Neutrophil (primary cell): ENCODE data around the gene TMEM132A.
A peak's percentile ranks its signal among the peaks of the same experiment; 100 is the strongest.

Source experiments
- H3K27ac ChIP-seq: fragments of 200-600 bp; sonication (generic); 2 replicates; pipeline ENCODE4 v1.5.1; 2016; ENCODE audit warnings: mild to moderate bottlenecking, moderate library complexity
- H3K27me3 ChIP-seq: fragments of 200-600 bp; sonication (generic); 2 replicates; pipeline ENCODE4 v1.6.0; 2016; ENCODE audit warnings: mild to moderate bottlenecking
- H3K36me3 ChIP-seq: fragments of 200-600 bp; sonication (generic); 2 replicates; pipeline ENCODE4 v1.5.1; 2017
- H3K4me1 ChIP-seq, 2 experiments: fragments of 200-600 bp in 1 of 2; sonication (generic) in 1 of 2; 1 replicate in 1 of 2; 2 replicates in 1 of 2; pipeline versions ENCODE4 v1.5.1 to v1.6.1; 2013 to 2016; ENCODE audit warnings: low read depth in 1 of 2, low read length in 1 of 2, mild to moderate bottlenecking in 1 of 2, moderate library complexity in 1 of 2; ENCODE audit not compliant: control insufficient read depth in 1 of 2, insufficient read depth in 1 of 2
- H3K4me3 ChIP-seq, 2 experiments: fragments of 200-600 bp in 1 of 2; sonication (generic) in 1 of 2; 1 replicate in 1 of 2; 2 replicates in 1 of 2; pipeline ENCODE4 v1.5.1; 2013 to 2016; ENCODE audit warnings: low read depth in 1 of 2, low read length in 1 of 2, mild to moderate bottlenecking in 1 of 2, moderate library complexity in 1 of 2
- H3K9me3 ChIP-seq: fragments of 200-600 bp; sonication (generic); 2 replicates; pipeline ENCODE4 v1.5.1; 2016
- TF ChIP-seq, protein P1 (sequence below): fragments of 200-600 bp; sonication (generic); IDR thresholded peaks from 2 replicates; pipeline ENCODE4 v1.5.1; 2016; ENCODE audit warnings: antibody characterized with exemption

Gene TMEM132A

DNA sequence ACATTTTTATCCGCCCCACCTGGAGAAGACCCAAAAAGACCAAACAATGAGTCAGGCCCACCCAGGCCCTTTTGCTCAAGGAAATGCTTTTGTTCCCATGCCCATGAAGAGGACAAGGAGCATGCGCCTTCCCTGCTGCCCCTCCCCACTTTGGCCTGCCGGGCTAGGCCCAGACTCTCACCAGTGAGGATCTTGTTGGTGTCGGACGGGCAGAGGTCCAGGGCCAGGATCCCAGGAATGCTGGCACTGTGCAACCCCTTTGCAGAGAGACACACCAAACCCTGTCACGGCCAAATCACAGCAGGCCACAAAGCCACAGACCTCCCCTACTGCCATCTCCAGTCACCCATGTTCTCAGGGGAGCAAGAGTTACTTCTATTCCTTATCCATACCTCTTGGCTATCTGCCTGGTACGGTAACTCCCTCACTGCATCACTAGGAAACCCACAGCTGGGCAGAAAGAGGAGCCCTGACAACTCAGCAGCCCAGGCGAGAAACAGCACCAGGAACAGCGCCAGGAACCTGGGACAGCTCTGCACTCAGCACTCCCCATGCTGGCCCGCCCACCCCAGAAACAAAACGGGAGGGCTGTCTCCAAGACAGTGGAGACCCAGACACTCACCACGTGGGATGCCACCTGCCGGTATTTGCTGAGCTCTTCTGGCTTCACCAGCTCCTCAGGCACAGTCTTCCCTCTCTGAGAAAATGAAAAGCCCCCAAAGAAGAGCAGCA is 23.4 kb upstream of the TMEM132A start:
- peaks cover 55% of the 10 kb centered on the region for H3K36me3 ChIP-seq
- H3K27me3 ChIP-seq: no peaks in the 10 kb centered on the region

DNA sequence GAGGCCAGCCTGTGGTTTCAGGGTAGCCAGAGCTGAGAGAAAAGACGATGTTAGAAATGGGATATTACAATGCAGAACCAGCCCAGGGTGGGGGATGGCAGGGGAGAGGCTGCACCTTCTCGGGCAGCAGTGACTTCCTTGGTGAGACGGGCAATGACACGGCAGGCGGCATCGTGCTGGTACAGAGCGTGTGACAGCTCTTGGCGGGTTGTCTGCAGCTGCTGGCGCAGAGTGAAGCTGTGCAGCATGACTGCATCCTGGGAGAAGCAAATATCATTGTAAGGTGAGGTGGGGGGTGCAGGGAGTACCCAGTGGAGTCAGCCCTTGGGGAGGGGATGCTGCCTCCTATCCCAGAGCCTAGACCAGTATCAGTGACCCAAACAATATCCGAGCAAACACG is 21.6 kb upstream of the TMEM132A start:
- Histone ChIP-seq H3K4me3 (no peak overlapping the region), H3K4me1 (peaks cover 20 to 21% of the 10 kb centered on the region in 2 experiments), H3K36me3 (peaks cover 38% of the 10 kb centered on the region), H3K27me3 (no peaks in the 10 kb centered on the region), H3K27ac (no peak overlapping the region), H3K9me3 (no peaks in the 10 kb centered on the region)
- TF ChIP-seq, protein P1, sequence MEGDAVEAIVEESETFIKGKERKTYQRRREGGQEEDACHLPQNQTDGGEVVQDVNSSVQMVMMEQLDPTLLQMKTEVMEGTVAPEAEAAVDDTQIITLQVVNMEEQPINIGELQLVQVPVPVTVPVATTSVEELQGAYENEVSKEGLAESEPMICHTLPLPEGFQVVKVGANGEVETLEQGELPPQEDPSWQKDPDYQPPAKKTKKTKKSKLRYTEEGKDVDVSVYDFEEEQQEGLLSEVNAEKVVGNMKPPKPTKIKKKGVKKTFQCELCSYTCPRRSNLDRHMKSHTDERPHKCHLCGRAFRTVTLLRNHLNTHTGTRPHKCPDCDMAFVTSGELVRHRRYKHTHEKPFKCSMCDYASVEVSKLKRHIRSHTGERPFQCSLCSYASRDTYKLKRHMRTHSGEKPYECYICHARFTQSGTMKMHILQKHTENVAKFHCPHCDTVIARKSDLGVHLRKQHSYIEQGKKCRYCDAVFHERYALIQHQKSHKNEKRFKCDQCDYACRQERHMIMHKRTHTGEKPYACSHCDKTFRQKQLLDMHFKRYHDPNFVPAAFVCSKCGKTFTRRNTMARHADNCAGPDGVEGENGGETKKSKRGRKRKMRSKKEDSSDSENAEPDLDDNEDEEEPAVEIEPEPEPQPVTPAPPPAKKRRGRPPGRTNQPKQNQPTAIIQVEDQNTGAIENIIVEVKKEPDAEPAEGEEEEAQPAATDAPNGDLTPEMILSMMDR: no peak

More for the DNA sequence above, 23.4 kb upstream of the TMEM132A start:
- Histone ChIP-seq H3K9me3 (no peaks in the 10 kb centered on the region), H3K27ac (no peak overlapping the region), H3K4me1 (peaks cover 9 to 11% of the 10 kb centered on the region in 2 experiments), H3K4me3 (no peak overlapping the region)
- TF ChIP-seq, protein P1: no peak

DNA sequence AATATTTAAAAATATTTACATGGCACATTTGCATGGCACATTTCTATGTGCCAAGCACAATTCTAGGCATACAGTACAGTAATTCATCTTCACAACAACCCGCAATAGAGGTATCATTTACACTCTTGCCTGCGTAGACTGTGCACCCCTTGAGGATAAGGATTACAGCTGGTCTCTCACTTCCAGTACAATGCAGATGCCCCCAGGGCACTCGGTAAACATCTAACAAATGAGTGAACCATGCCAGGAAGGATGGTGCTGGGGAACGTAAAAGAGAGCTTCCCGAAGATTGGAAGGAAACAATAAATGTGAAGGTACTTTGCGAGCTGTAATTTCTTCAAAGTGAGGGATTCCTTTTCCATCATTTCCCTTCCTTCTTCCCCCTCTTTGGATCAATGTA is 19.2 kb upstream of the TMEM132A start:
- no peak overlapping the region for H3K27ac ChIP-seq
- TF ChIP-seq, protein P1: no peak

DNA sequence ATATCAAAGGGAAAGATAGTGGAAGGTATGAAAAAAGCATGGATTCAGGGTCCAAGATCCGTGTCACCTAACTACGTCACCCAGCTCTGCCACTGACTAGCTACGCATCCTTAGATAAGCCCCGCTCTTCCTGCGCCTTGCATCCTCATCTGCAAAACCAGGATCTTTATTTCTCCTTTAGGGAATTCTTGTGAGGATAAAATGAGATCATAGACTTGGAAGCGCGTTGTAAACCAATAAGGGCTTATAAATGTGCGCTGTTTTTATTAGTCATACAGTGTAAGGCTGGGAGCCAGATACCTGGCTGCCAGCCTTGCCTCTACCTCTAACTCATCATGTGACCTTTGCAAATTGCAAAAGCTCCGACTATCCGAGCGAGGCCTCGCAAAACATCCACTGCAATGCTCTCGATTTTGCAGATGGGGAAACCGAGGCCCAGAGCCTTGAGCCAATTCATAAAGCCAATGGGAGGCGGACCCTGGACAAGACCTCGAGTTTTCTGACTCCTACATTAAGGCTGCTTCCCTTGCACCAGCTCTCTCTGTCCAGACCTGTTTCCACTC is 18.6 kb upstream of the TMEM132A start:
- TF ChIP-seq, protein P1: no peak
- Histone ChIP-seq H3K27ac (peak overlapping the region; percentile 91), H3K4me3 (peak overlapping the region; percentile 77 to 98), H3K36me3 (peaks cover 24% of the 10 kb centered on the region), H3K9me3 (no peaks in the 10 kb centered on the region), H3K4me1 (peaks cover 20 to 21% of the 10 kb centered on the region in 2 experiments), H3K27me3 (no peaks in the 10 kb centered on the region)

More for the DNA sequence above, 19.2 kb upstream of the TMEM132A start:
- Histone ChIP-seq H3K36me3 (peaks cover 29% of the 10 kb centered on the region), H3K4me3 (peak overlapping the region in 1 of 2 experiments; percentile 77), H3K27me3 (no peaks in the 10 kb centered on the region), H3K9me3 (no peaks in the 10 kb centered on the region), H3K4me1 (peaks cover 20 to 21% of the 10 kb centered on the region in 2 experiments)

DNA sequence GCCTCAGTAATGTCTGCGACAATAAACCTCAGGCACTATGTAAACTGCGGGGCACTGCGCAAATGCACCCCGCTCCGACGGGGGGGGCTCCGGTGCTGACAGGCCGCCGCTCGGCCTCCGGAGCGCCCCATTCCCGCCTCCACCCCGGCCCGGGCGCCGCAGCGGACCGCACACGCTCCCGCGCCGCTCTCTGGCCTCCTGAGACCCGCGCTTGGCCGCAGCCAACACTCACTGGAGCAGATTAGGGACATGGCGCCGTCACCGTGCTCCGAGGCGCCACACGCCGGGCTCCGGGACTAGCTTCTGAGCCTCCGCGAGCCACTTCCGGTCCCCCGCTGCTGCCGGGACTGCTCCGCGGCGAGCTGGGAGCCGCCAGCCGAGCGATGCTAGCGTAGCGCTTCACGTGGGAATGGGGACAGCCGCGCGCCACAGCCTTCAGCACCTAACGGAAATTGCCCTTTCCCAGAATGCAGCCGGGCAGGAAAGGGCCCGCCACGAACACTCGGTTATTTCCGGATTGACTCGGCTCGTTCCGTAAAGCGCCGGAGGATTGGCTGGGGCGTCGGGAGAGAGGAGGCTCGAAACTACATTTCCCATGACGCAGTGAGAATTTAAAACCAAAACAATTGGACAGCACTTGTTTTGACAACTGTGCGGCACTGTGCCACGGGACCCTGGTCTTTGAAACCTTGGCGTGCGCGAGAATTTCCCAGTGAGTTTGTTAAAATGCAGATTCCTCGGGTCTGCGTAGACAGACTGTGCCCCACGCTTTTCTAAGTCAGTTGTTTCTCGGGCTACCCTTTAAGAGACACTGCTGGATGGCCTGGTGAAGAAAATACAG is 17.9 kb upstream of the TMEM132A start, which contains the start of gene PRPF19:
PRPF19 (minus strand) TSS at position 454 of the 841 bp plus-strand sequence; CDS start at position 251, 203 bp downstream.
- peaks cover 20 to 21% of the 10 kb centered on the region in 2 experiments for H3K4me1 ChIP-seq
- H3K36me3 ChIP-seq: peaks cover 17% of the 10 kb centered on the region
- peak within 1 kb of the TSS; percentile 77 to 98 for H3K4me3 ChIP-seq
- no peaks in the 10 kb centered on the region for H3K9me3 ChIP-seq
- TF ChIP-seq, protein P1: no peak
- no peaks in the 10 kb centered on the region for H3K27me3 ChIP-seq
- H3K27ac ChIP-seq: peak within 1 kb of the TSS; percentile 91
